Stomach (tissue), 4 donors: ENCODE results near the gene CHADL.

Experiments used
- CTCF ChIP-seq, 7 experiments: fragments of 450-650 bp in 4 of 7; fragments of 200-600 bp in 3 of 7; sonication (generic) in 3 of 7; IDR thresholded peaks; one replicate each; pipeline ENCODE4 v1.5.1; 2016 to 2019; ENCODE audit warnings: antibody characterized with exemption in 7 of 7, control low read depth in 2 of 7, mild to moderate bottlenecking in 1 of 7
- EP300 ChIP-seq: sonication (generic); formaldehyde crosslinking; IDR thresholded peaks from one replicate; pipeline ENCODE4 v1.6.1; 2017; ENCODE audit warnings: antibody characterized with exemption
- POLR2A ChIP-seq, 4 donors: fragments of 450-650 bp; IDR thresholded peaks; one replicate each; pipeline ENCODE4 v1.6.1; 2016; ENCODE audit warnings: antibody characterized with exemption in 4 of 4, control low read depth in 2 of 4, mild to moderate bottlenecking in 1 of 4, moderate library complexity in 1 of 4
- POLR2AphosphoS5 ChIP-seq, 3 donors: sonication (generic); formaldehyde crosslinking; IDR thresholded peaks; one replicate each; pipeline ENCODE4 v1.6.1; 2016; ENCODE audit warnings: antibody characterized with exemption in 3 of 3

GRCh38 chr22:41181349-41182241 lies 59.1 kb downstream of the CHADL start:
- TF ChIP-seq CTCF (IDR thresholded peaks at IDR 0.05) (no peak), POLR2AphosphoS5 (IDR thresholded peaks at IDR 0.05) (peak in 1 of 3 donors; percentile 16), POLR2A (IDR thresholded peaks at IDR 0.05) (no peak), EP300 (no peak)
